ENCODE data around the gene RBM27.
"Not testable (repeated sequence)": the region's sequence is repeated elsewhere in the genome, so short reads cannot be mapped to it uniquely, and the experiment has no call there.

RBM27 gene

DNA sequence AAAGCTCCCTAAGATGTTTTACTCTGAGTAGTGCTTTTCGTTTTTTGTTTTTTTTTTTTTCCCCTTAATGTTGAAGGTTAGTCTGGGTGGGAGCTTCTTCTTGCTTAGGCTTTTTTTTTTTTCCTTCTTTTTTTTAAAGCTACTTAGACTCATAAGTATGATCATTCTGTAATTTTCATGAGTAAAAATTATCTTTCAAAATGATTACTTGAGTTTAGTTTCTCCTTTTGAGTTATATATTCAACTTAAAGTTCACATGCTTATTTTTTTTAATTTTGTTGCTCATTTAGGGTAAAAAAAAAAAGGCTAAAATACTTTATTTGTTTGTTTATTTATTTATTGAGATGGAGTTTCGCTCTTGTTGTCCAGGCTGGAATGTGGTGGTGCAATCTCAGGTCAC lies 2.9 kb downstream of the RBM27 start:
- no peak for DNase-seq

- DNase-seq = no peak
Measured at GRCh38 chr5:146208916-146209522, 5.6 kb downstream of the RBM27 start.

GRCh38 chr5:146209714-146210113 lies 6.3 kb downstream of the RBM27 start:
- DNase-seq = no peak

DNA sequence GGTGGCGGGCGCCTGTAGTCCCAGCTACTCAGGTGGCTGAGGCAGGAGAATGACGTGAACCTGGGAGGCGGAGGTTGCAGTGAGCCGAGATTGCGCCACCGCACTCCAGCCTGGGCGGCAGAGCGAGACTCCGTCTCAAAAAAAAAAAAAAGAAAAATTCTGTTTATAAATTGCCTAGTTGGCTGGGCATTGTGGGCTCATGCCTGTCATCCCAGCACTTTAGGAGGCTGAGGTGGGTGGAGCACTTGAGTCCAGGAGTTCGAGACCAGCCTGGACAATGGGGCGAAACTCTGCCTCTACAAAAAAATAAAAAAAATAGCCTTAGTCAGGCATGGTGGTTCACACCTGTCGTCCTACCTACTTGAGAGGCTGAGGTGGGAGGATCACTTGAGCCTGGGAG lies 7.4 kb downstream of the RBM27 start:
- not testable (repeated sequence) for DNase-seq

DNA sequence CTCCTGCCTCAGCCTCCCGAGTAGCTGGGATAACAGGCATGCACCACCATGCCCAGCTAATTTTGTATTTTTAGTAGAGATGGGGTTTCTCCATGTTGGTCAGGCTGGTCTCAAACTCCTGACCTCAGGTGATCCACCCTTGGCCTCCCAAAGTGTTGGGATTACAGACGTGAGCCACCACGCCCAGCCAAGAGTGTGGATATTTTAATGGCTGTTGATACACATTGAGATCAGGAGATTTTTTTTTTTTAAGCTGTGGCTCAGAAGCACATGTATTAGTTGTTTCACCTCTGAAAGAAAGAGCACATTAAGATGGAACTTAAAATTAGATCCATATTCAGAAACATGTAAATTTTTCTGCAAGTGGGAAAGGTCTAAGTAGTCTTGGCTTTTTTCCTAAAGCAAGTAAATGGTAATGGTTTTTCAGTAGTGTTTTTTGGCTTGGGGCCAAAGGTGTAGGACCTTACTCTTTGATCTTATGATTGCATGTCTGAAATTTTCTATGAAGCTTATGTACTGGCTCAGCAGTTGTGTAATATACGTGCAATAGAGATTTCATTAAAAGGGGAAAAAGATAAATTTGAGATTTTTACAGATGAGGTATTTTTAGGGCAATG lies 9.9 kb downstream of the RBM27 start:
- DNase-seq = no peak

DNA sequence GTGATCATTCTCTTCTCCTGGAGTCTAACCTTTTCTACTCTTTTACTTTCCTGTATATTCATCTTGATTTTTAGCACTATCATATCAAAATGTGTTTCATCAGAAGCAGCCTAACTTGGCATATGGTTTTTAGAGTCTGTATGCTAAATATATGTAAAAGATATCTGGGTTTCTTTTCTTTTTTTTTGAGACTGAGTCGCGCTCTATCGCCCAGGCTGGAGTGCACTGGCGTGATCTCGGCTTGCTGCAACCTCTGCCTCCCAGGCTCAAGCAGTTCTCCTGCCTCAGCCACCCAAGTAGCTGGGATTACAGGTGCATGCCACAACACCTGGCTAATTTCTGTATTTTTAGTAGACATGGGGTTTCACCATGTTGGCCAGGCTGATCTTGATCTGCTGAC lies 11.5 kb downstream of the RBM27 start:
- DNase-seq = not testable (repeated sequence)

- DNase-seq = no peak
Measured at GRCh38 chr5:146218168-146218567, 14.8 kb downstream of the RBM27 start.

- DNase-seq = no peak
Measured at GRCh38 chr5:146219243-146219642, 15.8 kb downstream of the RBM27 start.

DNA sequence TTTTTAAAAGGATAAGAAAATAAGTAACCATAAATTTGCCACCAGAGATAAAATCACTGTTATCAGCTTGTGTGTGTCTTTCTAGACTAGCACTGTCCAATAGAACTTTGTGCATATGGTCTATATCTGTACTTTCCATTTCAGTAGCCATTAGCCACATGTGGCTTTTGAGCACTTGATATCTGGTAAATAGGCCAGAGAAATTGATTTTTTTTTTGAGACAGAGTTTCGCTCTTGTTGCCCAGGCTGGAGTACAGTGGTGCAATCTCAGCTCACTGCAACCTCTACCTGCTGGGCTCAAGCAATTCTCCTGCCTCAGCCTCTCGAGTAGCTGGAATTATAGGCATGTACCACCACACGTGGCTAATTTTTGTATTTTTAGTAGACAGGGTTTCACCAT lies 17.8 kb downstream of the RBM27 start:
- no peak for DNase-seq

DNA sequence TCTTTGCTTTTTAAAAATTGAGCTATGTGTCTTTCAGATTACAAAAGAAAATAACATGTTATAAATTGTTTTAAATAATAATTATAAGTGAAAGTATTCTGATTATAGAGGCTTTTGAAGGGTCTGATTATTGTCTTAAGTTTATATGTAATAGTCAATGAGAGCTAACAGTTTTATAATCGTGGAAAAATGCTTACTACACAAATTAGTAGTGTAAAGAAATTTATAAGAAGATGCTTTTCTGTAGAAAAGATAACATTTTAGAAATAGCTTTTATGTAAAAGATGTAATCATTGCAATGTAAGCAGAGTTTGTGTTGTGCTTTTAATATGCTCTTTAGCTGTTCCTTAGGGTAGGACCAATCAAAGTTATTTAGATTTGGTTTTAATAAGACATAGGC lies 18.6 kb downstream of the RBM27 start:
- no peak for DNase-seq

DNA sequence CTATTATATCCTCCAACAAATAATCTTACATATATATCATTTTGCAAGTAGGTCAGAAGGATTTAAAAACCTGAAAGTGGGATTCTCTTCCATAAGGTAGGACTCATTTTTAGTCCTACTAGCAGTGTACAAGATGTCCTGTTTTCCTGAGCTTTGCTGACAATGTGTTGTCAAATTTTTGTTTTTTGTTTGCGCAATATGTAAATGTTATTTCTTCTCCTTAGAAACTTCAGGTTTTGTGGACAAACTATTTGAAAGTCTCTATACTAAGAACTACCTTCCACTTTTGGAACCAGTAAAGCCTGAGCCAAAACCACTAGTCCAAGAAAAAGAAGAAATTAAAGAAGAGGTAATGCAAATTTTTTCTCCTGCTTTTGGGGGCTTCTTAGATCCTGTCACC lies 19.8 kb downstream of the RBM27 start:
- DNase-seq = no peak

DNA sequence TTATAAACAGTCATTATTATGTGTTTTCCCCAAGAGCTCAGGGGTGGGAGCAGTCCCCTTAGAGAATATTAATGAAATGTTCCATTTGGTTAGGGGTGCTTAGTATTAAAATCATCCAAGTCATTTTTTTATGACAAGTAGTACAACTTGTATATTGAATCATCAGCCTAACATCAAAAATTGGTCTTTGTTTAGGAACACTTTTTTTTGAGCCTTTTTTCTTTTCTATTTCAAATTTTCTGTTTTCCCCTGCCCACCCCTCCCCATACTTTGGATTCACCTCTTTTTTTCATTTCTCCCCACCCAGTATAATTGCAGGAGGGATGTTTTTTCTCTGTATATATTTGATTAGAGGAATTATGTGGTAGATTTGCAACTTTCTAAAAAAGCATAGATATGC lies 25.8 kb downstream of the RBM27 start:
- DNase-seq = no peak

GRCh38 chr5:146232223-146232622 lies 28.8 kb downstream of the RBM27 start:
- DNase-seq = no peak

DNA sequence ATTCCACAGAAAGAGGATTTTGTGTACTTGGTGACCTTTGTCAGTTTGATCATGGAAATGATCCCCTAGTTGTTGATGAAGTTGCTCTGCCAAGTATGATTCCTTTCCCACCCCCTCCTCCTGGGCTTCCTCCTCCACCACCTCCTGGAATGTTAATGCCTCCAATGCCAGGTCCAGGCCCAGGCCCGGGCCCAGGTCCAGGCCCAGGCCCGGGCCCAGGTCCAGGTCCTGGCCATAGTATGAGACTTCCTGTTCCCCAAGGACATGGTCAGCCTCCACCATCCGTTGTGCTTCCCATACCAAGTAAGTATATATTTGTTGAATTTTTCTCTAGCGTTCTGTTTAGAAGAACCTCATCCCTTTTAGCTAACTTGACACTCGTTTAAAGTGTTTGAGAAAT lies 30.0 kb downstream of the RBM27 start:
- DNase-seq = no peak

DNA sequence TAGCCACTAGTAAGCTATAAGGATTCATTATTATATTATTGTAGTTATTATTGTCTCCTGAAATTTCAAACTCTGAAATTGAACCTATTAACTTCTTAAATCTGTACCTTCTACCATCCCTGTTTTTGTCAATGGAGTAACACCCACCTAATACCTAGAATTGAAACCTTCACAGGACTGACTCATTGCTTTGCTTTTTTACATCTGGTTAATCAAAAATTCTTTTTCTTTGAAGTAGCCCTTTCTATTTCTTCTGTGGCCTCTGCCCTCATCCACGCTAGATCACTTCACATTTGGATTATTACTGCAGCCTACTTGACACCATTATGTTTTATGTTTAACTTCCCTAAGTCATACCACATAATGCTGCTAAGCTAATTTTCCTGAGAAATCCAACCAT lies 35.6 kb downstream of the RBM27 start:
- DNase-seq = no peak

GRCh38 chr5:146240951-146241350 lies 37.5 kb downstream of the RBM27 start:
- no peak for DNase-seq

GRCh38 chr5:146243247-146243646 lies 39.8 kb downstream of the RBM27 start:
- DNase-seq = no peak

DNA sequence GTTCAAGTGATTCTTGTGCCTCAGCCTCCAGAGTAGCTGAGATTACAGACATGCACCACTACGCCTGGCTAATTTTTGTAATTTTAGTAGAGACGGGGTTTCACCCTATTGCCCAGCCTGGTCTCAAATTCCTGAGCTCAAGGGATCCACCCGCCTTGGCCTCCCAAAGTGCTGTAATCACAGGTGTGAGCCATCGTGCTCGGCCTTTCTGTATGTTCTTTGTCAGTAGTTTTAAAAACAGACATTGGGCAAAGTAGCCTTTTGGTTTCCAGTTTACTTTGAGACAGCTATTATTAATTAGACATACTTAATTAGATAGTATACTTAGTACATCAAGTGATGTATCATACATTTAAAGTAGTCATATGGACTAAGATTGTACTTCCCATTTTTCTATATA lies 45.2 kb downstream of the RBM27 start:
- no peak for DNase-seq

GRCh38 chr5:146249801-146250200 lies 46.4 kb downstream of the RBM27 start:
- no peak for DNase-seq
